ENCODE data around the gene FREM3.
"Not testable (repeated sequence)": the region's sequence is repeated elsewhere in the genome, so short reads cannot be mapped to it uniquely, and the experiment has no call there.

Gene FREM3

DNA sequence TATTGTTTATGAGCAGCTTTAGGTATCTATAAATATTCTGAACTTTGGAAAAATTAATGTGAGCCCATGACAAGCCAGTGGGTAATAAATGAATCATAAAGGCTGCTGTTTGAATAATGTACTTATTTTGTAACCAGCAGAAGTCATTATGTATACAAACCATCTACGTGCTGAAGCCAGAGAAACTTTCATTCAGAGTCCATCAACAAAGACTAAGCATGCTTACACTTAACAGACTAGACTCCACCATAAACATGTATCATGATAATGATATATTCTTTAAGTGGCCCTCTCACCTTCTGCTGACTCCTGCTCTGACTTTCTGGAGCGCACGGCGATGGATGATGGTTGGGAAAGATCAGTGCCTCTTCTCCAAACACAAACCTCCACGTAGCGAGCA lies 114.9 kb downstream of the FREM3 start:
- no peak for DNase-seq (ENCODE audit: low spot score)

DNA sequence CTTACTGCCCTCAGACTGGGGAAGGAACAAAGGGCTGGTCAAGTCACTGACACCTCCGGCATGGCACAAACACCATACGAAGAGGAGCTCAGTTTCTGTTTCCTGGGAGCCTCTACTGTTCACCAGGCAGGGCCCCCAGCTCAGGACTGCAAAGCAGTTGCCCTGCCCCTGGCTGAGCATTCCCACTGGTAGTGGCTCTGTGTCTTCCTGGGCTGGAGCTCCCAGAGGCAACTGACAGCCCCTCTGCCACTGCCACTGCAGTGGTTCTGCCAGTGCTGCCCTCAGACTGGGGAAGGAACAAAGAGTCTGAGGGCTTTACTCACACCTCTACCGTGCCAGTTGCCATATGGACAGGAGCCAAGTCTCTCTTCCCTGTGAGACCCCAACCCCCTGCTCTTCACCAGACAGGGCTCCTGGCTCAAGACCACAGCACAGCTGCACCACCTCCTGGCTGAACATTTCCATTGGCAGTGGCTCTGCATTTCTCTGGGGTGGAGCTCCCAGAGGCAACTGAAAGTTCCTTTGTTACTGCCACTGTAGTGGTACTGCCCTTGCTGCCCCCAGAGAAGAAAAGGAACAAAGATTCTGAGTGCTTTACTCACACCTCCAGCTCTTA lies 119.0 kb downstream of the FREM3 start:
- DNase-seq (ENCODE audit: low spot score): no peak

DNA sequence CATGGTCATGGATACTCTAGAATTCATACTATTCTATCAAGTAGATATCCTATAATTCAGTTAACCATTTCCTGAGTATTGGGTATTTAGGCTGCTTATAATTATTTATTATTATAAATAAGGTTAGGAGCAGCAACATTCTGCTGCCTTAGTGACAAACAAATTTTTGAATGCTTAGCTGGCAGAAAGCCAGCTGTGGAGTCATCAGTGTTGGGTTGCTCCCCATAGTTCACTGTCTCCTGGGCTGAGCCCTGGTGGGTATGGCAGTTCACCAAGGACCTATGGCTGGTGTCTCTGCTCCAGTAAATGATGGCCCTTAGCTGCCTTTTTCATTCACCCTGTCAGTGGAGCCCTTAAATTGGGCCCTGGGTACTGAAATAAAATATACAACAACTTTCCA lies 125.1 kb downstream of the FREM3 start:
- DNase-seq (ENCODE audit: low spot score): no peak

DNA sequence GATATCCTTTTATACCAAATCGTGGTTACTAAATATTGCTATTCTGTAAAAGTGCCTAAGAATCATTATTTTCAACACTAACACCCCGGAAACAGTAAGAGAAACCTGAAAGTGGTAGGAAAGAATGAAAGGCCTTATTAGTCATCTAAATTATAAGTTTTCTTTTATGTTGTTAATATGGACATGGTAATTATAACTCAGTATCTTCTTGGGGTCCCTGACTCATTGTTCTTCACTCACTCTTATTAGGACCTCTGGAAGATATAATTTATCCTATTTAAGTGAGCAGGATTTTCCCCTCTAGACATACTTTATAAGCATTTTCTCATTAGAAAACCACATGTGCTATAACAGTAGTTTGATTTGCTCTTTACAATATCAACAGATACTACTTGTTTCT lies 136.0 kb downstream of the FREM3 start:
- no peak for DNase-seq (ENCODE audit: low spot score)

DNA sequence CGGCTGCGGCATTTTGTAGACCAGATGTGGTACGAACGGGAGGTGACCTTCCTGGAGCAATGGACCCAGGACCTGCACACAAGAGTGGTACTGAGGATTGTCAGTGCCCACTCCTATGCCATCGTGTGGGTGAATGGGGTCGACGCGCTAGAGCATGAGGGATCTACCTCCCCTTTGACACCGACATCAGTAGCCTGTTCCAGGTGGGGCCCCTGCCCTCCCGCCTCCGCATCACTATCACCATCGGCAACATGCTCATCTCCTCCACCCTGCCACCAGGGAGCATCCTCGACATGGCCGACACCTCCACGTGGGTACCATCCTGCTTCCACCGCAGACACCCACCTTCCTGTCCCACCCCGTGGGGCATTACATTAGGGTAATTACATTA lies 140.7 kb downstream of the FREM3 start:
- DNase-seq (ENCODE audit: low spot score): peak; percentile 37

DNA sequence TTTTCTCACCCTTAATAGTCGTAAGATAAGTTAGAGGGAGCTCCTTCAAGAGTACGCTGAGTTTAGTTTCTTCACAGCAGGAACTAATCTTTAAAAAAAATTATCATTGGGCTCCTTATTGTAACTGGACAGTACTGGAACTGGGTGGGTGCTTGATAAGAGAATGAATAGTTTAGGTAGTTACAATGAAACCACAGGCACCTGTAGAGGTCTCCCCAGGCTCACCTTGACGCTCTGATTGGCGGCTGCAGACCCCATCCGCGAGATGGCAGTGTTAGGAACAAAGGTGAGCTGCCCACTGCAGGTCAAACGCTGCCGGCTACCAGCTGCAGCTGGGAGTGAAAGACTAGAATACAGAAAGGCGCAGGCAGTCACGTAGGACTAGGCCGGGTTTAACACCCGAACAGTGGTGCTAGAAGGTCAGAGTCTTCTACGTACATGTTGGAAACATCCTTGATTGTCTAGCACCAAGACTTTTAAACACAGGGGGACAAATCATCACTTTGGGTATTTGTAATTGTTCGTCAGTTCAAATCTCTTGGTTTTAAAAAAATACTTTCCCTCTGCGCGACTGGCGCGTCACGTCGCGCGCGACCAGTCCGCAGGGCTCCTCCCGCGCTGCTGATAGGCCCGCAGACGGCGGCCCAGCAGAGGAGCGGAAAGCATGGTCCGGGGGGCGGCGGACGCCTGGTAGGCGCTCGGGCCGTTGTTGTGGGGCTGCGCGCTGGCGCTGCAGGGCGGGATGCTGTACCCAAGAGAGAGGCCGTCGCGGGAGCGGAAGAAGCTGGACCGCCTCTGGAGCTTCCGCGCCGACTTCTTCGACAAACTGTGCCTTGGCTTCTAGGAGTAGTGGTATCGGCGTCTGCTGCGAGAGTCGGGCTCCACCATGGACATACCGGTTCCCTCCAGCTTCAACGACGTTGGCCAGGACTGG lies 141.4 kb downstream of the FREM3 start:
- peak; percentile 84 for DNase-seq (ENCODE audit: low spot score)

DNA sequence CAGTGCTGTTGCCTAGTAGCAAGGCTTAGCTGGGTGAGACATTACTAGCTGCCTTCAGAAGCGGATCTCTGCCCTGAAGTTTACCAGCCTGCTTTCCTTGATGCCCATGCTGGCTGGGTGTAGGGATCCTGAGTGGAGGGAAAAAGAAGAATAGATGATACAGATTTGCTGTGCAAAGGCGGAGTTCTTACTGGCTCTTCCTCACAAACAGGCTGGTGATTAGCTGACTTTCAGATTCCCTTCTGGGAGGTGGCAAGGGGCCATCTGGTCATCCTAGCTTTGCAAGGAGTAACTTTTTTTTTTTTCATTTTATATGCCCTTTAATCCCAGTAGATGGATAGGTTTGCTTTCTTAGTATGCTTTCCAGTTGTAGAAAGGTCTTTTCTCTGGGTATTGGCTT lies 142.2 kb downstream of the FREM3 start:
- no peak for DNase-seq (ENCODE audit: low spot score)

DNA sequence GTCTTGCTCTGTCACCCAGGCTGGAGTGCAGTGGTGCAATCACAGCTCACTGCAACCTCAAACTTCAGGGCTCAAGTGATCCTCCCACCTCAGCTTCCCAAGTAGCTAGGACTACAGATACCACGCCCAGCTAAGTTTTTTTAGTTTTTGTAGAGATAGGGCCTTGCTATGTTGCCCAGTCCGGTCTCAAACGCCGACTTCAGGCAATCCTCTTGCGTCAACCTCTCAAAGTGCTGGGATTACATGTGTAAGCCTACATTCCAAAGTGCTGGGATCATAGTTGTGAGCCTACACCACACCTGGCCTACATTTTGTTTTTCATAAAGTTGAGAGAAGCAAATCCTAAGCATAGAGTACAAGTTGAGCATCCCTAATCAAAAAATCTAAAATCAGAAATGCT lies 144.8 kb downstream of the FREM3 start:
- DNase-seq (ENCODE audit: low spot score): no peak

DNA sequence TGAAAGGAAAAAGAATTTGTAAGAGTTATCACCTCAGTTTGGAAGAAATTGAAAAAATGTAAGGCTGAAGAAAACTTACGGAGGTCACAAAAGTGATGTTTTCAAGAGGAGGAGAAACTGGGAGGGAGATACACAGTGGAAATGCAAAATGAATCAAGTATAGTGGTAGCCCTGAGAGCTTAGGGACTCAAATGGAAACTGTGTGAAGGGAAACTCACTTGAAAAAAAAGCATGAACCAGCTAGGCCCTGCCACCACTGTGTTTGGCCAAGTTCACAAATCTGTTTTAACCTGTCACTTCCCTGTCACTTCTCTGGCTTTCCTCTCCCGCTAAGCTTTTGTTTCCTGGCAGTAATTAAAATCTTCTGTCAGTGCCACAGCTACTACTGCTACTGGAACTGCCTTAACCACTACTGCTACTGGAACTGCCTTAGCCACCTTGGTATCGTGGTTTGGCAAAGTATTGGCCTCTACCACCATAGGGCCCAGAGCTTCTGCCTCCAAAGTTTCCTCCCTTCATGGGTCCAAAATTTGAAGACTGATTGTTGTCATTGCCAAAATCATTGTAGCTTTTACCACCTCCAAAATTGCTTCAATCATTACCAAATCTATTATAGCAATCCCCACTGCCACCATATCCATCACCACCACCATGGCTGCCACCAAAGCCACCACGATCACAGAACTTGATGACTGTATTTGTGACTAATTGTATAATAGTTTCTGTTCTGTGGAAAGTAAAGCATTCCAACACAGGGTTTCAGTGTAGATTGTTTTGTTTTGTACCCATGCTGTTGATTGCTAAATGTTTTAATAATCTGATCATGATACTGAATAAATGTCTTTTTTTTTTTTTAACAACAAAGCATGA lies 145.5 kb downstream of the FREM3 start:
- DNase-seq (ENCODE audit: low spot score): no peak

DNA sequence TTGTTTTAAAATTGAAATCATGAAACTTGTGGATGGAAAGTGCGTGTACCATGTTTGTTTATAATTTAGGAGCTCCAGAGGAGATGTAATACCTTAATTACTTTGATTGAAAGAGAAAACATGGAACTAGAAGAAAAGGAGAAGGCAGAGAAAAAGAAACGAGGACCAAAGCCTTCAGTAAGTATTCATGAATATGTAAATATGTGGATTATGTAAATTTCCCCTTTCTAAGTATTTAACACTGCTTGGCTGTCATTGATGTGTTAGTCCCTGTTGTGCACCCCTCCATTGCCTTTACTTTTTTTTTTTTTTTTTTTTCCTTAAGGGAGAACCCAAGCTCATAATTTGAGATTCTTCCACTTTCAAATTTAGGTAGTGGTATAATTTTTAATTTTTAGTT lies 150.5 kb downstream of the FREM3 start:
- no peak for DNase-seq (ENCODE audit: low spot score)

DNA sequence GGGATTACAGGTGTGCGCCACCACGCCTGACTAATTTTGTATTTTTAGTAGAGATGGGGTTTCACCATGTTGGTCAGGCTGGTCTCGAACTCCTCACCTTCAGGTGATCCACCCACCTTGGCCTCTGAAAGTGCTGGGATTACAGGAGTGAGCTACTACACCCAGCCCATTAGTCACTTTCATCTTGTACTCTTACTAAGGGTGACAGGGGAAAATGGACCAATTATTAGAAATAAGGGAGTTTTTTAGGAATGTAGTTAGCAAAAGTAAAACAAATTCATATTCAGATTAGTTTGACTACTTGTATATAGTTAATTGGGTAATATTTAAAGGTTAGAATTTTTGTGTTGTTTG lies 160.8 kb downstream of the FREM3 start:
- DNase-seq (ENCODE audit: low spot score): no peak

DNA sequence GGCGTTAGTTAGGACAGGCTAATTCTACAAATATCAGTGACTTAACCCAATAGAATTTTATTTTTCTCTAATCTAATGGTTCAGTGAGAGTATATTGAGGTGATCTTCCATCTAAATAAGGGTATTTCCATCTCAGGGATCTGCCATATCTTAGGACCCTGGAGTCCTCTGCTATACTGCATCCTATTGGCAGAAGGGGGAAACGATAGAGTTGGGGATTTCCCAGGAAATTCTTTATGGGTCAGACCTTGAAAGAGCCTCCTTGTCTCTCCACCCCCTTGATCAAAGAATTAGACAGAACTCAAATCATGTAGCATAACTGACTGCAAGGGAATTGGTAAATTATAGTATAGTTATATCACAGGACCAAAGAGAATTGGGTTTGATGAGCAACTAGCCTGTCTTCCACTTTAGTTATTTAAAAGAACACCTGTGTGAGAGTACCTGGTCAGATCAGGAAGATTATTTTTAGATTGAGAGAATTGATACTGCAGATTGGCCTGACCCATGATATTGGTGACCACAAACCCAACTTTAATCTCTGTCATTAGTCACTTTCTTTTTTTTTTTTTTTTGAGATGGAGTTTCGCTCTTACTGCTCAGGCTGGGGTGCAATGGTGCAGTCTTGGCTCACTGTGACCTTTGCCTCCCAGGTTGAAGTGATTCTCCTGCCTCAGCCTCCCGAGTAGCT lies 161.4 kb downstream of the FREM3 start:
- DNase-seq (ENCODE audit: low spot score): no peak

DNA sequence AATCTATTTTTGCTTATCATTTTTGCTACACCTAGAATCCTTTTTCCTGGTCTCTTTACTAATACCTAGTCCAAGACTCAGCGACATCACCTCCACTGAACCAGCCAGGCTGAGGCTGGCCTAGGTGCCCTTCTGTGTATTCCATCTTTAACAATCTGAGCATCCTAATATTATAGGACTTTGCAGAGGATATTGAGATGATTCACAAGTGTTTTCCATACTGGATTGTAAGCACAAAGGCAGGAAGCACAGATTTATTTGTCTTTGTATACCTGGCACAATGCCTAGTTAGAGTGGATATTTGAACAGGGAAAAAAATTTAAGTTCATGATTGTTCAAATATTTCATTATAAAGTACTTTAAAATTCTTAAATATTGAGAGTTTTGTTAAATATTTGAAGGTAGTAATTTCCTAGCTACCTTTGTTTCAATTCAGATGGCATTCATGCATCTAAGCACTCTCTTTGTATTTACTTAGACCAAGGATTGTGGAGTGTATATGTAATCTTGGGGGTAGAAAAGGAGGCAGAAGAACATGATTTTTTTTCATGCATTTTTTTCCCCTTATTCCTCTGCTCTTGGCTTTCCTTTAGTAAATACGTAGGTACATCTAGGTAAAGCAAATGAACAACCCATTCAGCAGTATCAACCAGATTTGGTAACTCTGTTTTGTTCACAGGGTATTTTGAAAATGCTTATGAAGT lies 168.5 kb downstream of the FREM3 start:
- no peak for DNase-seq (ENCODE audit: low spot score)

DNA sequence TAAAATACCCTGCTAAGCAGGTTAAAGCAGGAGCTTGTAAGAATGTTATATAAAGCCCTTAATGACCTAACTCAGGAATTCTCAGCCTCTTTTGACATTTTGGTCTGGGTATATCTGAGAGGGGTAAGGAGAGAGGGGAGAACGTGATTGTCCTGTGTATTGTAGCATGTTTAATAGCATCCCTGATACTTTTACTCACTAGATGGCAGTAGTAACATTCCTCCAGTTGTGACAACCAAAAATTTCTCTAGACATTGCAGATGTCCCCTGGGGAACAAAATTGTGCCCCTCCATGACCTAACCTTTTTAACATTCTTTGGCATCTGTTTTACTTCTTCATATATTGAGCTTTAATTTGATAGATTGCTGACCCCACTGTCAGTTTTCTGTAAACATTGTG lies 169.1 kb downstream of the FREM3 start:
- no peak for DNase-seq (ENCODE audit: low spot score)

DNA sequence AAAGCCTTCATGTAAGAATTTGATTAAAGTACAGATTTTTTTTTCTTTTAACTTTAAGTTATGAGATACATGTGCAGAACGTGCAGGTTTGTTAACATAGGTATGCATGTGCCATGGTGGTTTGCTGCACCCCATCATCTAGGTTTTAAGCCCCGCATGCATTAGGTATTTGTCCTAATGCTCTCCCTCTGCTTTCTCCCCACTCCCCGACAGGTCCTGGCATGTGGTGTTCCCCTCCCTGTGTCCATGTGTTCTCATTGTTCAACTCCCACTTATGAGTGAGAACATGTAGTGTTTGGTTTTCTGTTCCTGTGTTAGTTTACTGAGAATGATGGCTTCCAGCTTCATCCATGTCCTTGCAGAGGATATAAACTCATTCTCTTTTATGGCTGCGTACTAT lies 172.4 kb downstream of the FREM3 start:
- DNase-seq (ENCODE audit: low spot score): not testable (repeated sequence)
